ENCODE data around the gene P3H2.

P3H2 gene

DNA sequence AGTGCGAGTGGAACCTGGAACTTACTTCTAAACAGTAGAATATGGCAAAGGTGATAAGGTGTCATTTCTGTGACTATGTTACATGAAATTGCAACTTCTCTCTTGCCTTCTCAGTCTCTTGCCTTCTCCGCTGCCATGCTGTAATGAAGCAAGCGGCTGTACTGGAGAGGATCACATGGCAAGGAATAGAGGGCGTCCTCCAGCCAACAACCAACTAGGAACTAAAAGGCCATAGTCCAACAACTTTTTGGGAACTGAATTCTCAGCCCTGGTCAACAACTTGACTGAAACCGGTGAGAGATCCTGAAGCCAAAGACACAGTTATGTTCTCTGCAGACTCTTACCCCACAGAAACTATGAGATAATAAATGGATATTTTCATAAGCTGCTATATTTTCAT is 143.5 kb downstream of the P3H2 start:
- Histone ChIP-seq H3K27ac (ENCODE audit: extremely low read depth, low read depth, low read length) (no peak overlapping the region), H3K36me3 (ENCODE audit: control insufficient read depth in 2 of 2, insufficient read depth in 1 of 2, low read length in 2 of 2) (no peaks in the 10 kb centered on the region), H3K4me3 (ENCODE audit: low read depth, low read length) (no peak overlapping the region), H3K9me3 (ENCODE audit: control insufficient read depth, insufficient read depth, low read depth, low read length) (no peaks in the 10 kb centered on the region), H3K4me1 (ENCODE audit: control insufficient read depth, insufficient read depth, low read length) (no peaks in the 10 kb centered on the region)
- ChIA-PET CTCF (no interaction called here), POLR2A (no interaction called here)
- TF ChIP-seq ZNF23 (tag by site-specific recombination; IDR thresholded peaks at IDR 0.05; ENCODE audit: borderline replicate concordance) (no peak), ZNF677 (tag by site-specific recombination; IDR thresholded peaks at IDR 0.05) (no peak), PRDM1 (tag by site-specific recombination; IDR thresholded peaks at IDR 0.05) (no peak), ZSCAN23 (tag by site-specific recombination; IDR thresholded peaks at IDR 0.05) (no peak), ZNF280D (tag by site-specific recombination; IDR thresholded peaks at IDR 0.05) (no peak)
- TF ChIP-seq, protein P1, sequence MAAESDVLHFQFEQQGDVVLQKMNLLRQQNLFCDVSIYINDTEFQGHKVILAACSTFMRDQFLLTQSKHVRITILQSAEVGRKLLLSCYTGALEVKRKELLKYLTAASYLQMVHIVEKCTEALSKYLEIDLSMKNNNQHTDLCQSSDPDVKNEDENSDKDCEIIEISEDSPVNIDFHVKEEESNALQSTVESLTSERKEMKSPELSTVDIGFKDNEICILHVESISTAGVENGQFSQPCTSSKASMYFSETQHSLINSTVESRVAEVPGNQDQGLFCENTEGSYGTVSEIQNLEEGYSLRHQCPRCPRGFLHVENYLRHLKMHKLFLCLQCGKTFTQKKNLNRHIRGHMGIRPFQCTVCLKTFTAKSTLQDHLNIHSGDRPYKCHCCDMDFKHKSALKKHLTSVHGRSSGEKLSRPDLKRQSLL (tag by site-specific recombination; IDR thresholded peaks at IDR 0.05), result no peak

- no peaks in the 10 kb centered on the region for H3K9me3 ChIP-seq (ENCODE audit: control insufficient read depth, insufficient read depth, low read depth, low read length)
- H3K36me3 ChIP-seq (ENCODE audit: control insufficient read depth in 2 of 2, insufficient read depth in 1 of 2, low read length in 2 of 2), result no peaks in the 10 kb centered on the region
- POLR2A ChIA-PET, result no interaction called here
- H3K27ac ChIP-seq (ENCODE audit: extremely low read depth, low read depth, low read length), result no peak overlapping the region
- H3K4me1 ChIP-seq (ENCODE audit: control insufficient read depth, insufficient read depth, low read length), result no peaks in the 10 kb centered on the region
- CTCF ChIA-PET, result interaction anchor here (0.6 kb wide), 1 partner anchor 15 kb away, joined by 5 read pairs; no protein-coding TSS in a partner anchor
- no peak overlapping the region for H3K4me3 ChIP-seq (ENCODE audit: low read depth, low read length)
- no peak for TF ChIP-seq ZNF266 (tag by site-specific recombination; IDR thresholded peaks at IDR 0.05; ENCODE audit: low read depth)
- TF ChIP-seq ZNF610 (tag by site-specific recombination; IDR thresholded peaks at IDR 0.05; ENCODE audit: borderline replicate concordance), result no peak
- TF ChIP-seq ZBTB10 (tag by site-specific recombination; IDR thresholded peaks at IDR 0.05), result no peak
- no peak for TF ChIP-seq ZBTB20 (tag by site-specific recombination; IDR thresholded peaks at IDR 0.05)
- TF ChIP-seq ZNF747 (tag by site-specific recombination; IDR thresholded peaks at IDR 0.05), result no peak
- no peak for TF ChIP-seq IKZF3 (tag by site-specific recombination; IDR thresholded peaks at IDR 0.05)
- no peak for TF ChIP-seq MYNN (tag by site-specific recombination; IDR thresholded peaks at IDR 0.05; ENCODE audit: borderline replicate concordance)
- TF ChIP-seq, protein P2, sequence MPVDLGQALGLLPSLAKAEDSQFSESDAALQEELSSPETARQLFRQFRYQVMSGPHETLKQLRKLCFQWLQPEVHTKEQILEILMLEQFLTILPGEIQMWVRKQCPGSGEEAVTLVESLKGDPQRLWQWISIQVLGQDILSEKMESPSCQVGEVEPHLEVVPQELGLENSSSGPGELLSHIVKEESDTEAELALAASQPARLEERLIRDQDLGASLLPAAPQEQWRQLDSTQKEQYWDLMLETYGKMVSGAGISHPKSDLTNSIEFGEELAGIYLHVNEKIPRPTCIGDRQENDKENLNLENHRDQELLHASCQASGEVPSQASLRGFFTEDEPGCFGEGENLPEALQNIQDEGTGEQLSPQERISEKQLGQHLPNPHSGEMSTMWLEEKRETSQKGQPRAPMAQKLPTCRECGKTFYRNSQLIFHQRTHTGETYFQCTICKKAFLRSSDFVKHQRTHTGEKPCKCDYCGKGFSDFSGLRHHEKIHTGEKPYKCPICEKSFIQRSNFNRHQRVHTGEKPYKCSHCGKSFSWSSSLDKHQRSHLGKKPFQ (tag by site-specific recombination; IDR thresholded peaks at IDR 0.05), result no peak
- no peak for TF ChIP-seq PATZ1 (tag by site-specific recombination; IDR thresholded peaks at IDR 0.05)
- TF ChIP-seq ZNF174 (tag by site-specific recombination; IDR thresholded peaks at IDR 0.05), result no peak
Observed at GRCh38 chr3:189975391-189975990, 145.2 kb downstream of the P3H2 start.
